WTC11 (cell line): Measurements from ENCODE around the gene MUC12.

ENCODE experiments used
- ATF3 ChIP-seq: sonication (generic); formaldehyde crosslinking; conservative IDR thresholded peaks from 2 replicates; pipeline ENCODE4 v1.8.1; 2022; ENCODE audit warnings: mild to moderate bottlenecking, missing genetic modification reagents
- CREM ChIP-seq: sonication (generic); formaldehyde crosslinking; IDR thresholded peaks from 2 replicates; pipeline ENCODE4 v1.8.1; 2022; ENCODE audit warnings: mild to moderate bottlenecking, missing genetic modification reagents, moderate library complexity
- E2F1 ChIP-seq: sonication (generic); formaldehyde crosslinking; IDR thresholded peaks from 2 replicates; pipeline ENCODE4 v1.8.0; 2022; ENCODE audit warnings: mild to moderate bottlenecking, missing genetic modification reagents
- NFATC4 ChIP-seq: fragments of 250-450 bp; sonication (Bioruptor Pico); IDR thresholded peaks from 2 replicates; pipeline ENCODE4 v1.9.0; 2021; ENCODE audit warnings: mild to moderate bottlenecking
- ZBTB21 ChIP-seq: sonication (generic); formaldehyde crosslinking; IDR thresholded peaks from 2 replicates; pipeline ENCODE4 v1.8.1; 2023; ENCODE audit warnings: mild to moderate bottlenecking, missing genetic modification reagents, borderline replicate concordance
- TF ChIP-seq, protein P1 (sequence below): fragments of 200-600 bp; IDR thresholded peaks from 2 replicates; pipeline ENCODE4 v1.8.0; 2022; ENCODE audit warnings: antibody characterized with exemption

DNA sequence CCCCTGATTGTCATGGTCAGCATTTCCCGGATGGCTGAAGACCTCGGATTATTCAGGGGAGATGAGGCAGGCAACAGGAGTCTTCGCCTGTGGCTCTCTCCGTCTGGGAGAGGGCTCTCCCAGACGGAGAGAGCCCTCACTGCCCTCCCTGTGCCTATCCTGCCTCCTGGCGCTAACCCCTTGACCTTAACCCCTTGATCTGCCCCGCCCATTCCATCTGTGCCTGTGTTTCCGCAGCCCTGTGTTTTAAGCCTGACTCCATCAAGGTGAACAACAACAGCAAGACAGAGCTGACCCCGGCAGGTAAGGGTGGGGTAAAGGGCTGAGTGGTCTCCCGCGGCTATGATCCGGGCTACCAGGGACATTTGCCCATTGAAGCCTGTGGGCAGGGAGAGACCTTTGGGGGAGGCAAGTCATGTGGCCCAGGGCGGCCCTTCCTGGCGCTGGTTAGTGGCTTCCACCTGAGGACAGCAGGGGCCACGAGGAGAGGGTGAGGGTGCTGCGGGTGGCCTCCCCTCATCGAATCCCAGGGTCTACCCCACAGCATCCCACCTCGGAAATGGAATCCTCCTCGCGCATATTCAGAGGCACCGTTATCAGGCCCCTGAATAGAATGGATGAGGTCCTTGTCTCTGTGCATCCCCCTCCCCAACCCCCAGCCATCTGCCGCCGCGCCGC is 4.2 kb upstream of the MUC12 start:
- TF ChIP-seq, protein P1, sequence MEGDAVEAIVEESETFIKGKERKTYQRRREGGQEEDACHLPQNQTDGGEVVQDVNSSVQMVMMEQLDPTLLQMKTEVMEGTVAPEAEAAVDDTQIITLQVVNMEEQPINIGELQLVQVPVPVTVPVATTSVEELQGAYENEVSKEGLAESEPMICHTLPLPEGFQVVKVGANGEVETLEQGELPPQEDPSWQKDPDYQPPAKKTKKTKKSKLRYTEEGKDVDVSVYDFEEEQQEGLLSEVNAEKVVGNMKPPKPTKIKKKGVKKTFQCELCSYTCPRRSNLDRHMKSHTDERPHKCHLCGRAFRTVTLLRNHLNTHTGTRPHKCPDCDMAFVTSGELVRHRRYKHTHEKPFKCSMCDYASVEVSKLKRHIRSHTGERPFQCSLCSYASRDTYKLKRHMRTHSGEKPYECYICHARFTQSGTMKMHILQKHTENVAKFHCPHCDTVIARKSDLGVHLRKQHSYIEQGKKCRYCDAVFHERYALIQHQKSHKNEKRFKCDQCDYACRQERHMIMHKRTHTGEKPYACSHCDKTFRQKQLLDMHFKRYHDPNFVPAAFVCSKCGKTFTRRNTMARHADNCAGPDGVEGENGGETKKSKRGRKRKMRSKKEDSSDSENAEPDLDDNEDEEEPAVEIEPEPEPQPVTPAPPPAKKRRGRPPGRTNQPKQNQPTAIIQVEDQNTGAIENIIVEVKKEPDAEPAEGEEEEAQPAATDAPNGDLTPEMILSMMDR, result no peak
- TF ChIP-seq NFATC4 (no peak), E2F1 (CRISPR knock-in tag) (no peak), ATF3 (no peak), CREM (CRISPR knock-in tag) (no peak), ZBTB21 (no peak)
